Measurements from ENCODE around the gene COPG1. TPM values are rescaled to one million over a fixed set of nuclear protein-coding genes. Genes with fewer than 3 reads are reported as not detected.
A peak's percentile ranks its signal among the peaks of the same experiment; 100 is the strongest.

COPG1 gene
- total and polyA plus RNA-seq, 2 donors (not counting 1 experiment from before 2014, with no cell fraction given) = 48.9 to 85.9 TPM

- Mint-ChIP-seq H3K27me3 (no peaks in the 10 kb centered on the region), H3K9me3 (ENCODE audit: insufficient read depth) (no peaks in the 10 kb centered on the region), H3K4me3 (peak overlapping the region; percentile 10), H3K4me1 (peaks cover 27% of the 10 kb centered on the region), H3K27ac (peak overlapping the region; percentile 56)
- TF ChIP-seq CTCF (IDR thresholded peaks at IDR 0.05) (no peak), EZH2 (IDR thresholded peaks at IDR 0.05; ENCODE audit: borderline replicate concordance, insufficient read depth, low read depth, low read length, poor library complexity, severe bottlenecking) (no peak)
- H3K27me3 ChIP-seq (replicated peaks in 1 of 4; ENCODE audit: control extremely low read depth in 1 of 4, control insufficient read depth in 3 of 4, insufficient read depth in 4 of 4, low read length in 3 of 4) = no peaks in the 10 kb centered on the region
- CTCF ChIA-PET = interaction anchor here (0.9 to 11.3 kb wide), 3 partner anchors 6 to 185 kb away, joined by 3 to 98 read pairs (median 10); no protein-coding TSS in a partner anchor
- ATAC-seq (ENCODE audit: low read depth) = no peak
- no peak overlapping the region for H3K4me3 ChIP-seq (ENCODE audit: control extremely low read depth in 1 of 5, extremely low read depth in 1 of 5, insufficient read depth in 1 of 5, low read depth in 2 of 5, low read length in 4 of 5)
- POLR2A ChIA-PET = interaction anchor here (0.6 kb wide), 1 partner anchor 35 kb away, joined by 3 read pairs; no protein-coding TSS in a partner anchor
- peaks cover 26 to 35% of the 10 kb centered on the region in 2 donors for H3K4me1 ChIP-seq (ENCODE audit: control insufficient read depth in 2 of 2, insufficient read depth in 2 of 2, low read length in 2 of 2)
- peaks cover 0 to 4% (median 0%) of the 10 kb centered on the region in 3 donors for H3K9me3 ChIP-seq (ENCODE audit: control extremely low read depth in 1 of 3, control insufficient read depth in 2 of 3, insufficient read depth in 1 of 3, low read length in 2 of 3)
- H3K9ac ChIP-seq (ENCODE audit: low read length) = no peak overlapping the region
- intact Hi-C loops (cut with micrococcal nuclease) = no loop called here
- no CpG with 5 or more reads among the region's 8 CpGs for WGBS (ENCODE audit: insufficient coverage)
- no peaks in the 10 kb centered on the region for H3K79me2 ChIP-seq (ENCODE audit: control insufficient read depth, insufficient read depth, low read length)
- H3K36me3 ChIP-seq (replicated peaks in 1 of 2; ENCODE audit: control extremely low read depth in 1 of 2, control insufficient read depth in 1 of 2, extremely low read depth in 1 of 2, insufficient read depth in 2 of 2, low read length in 1 of 2) = no peaks in the 10 kb centered on the region
- H3K4me2 ChIP-seq (replicated peaks; ENCODE audit: low read depth, low read length, poor library complexity, severe bottlenecking) = peak overlapping the region; percentile 31
- no peak overlapping the region for H3K27ac ChIP-seq (ENCODE audit: low read length in 2 of 2)
- H2AFZ ChIP-seq (ENCODE audit: insufficient read depth, low read depth, low read length, poor library complexity, severe bottlenecking) = no peak overlapping the region
- H4K20me1 ChIP-seq (ENCODE audit: control insufficient read depth, insufficient read depth, low read length, poor library complexity, severe bottlenecking) = no peaks in the 10 kb centered on the region
- peak; percentile 33 for DNase-seq
These were observed 10.3 kb upstream of the COPG1 start for GRCh38 chr3:129238945-129239705.

- 95% methylated on average over 5 of the region's 6 CpGs for WGBS (ENCODE audit: insufficient coverage)
- TF ChIP-seq EZH2 (IDR thresholded peaks at IDR 0.05; ENCODE audit: borderline replicate concordance, insufficient read depth, low read depth, low read length, poor library complexity, severe bottlenecking) (no peak), CTCF (IDR thresholded peaks at IDR 0.05) (no peak)
- Histone ChIP-seq H3K4me1 (ENCODE audit: control insufficient read depth in 2 of 2, insufficient read depth in 2 of 2, low read length in 2 of 2) (peaks cover 18 to 27% of the 10 kb centered on the region in 2 donors), H4K20me1 (ENCODE audit: control insufficient read depth, insufficient read depth, low read length, poor library complexity, severe bottlenecking) (no peaks in the 10 kb centered on the region), H3K27ac (ENCODE audit: low read length in 2 of 2) (no peak overlapping the region), H3K4me2 (replicated peaks; ENCODE audit: low read depth, low read length, poor library complexity, severe bottlenecking) (no peak overlapping the region), H3K9ac (ENCODE audit: low read length) (no peak overlapping the region), H3K36me3 (replicated peaks in 1 of 2; ENCODE audit: control extremely low read depth in 1 of 2, control insufficient read depth in 1 of 2, extremely low read depth in 1 of 2, insufficient read depth in 2 of 2, low read length in 1 of 2) (no peaks in the 10 kb centered on the region), H3K4me3 (ENCODE audit: control extremely low read depth in 1 of 5, extremely low read depth in 1 of 5, insufficient read depth in 1 of 5, low read depth in 2 of 5, low read length in 4 of 5) (no peak overlapping the region), H2AFZ (ENCODE audit: insufficient read depth, low read depth, low read length, poor library complexity, severe bottlenecking) (no peak overlapping the region), H3K9me3 (ENCODE audit: control extremely low read depth in 1 of 3, control insufficient read depth in 2 of 3, insufficient read depth in 1 of 3, low read length in 2 of 3) (peaks cover 0 to 4% (median 0%) of the 10 kb centered on the region in 3 donors), H3K79me2 (ENCODE audit: control insufficient read depth, insufficient read depth, low read length) (no peaks in the 10 kb centered on the region), H3K27me3 (replicated peaks in 1 of 4; ENCODE audit: control extremely low read depth in 1 of 4, control insufficient read depth in 3 of 4, insufficient read depth in 4 of 4, low read length in 3 of 4) (no peaks in the 10 kb centered on the region)
- ATAC-seq (ENCODE audit: low read depth) (no peak), DNase-seq (no peak)
- Mint-ChIP-seq H3K27me3 (no peaks in the 10 kb centered on the region), H3K4me1 (peaks cover 20% of the 10 kb centered on the region), H3K4me3 (no peak overlapping the region), H3K9me3 (ENCODE audit: insufficient read depth) (no peaks in the 10 kb centered on the region), H3K27ac (no peak overlapping the region)
- intact Hi-C loops (cut with micrococcal nuclease) = no loop called here
- ChIA-PET POLR2A (no interaction called here), CTCF (interaction anchor here (0.9 to 1.7 kb wide), 4 partner anchors 56 to 1083 kb away, joined by 3 to 10 read pairs (median 3); partner anchors contain the start of gene CNBP)
These were observed 9.4 kb upstream of the COPG1 start for GRCh38 chr3:129239991-129240390.
